ENCODE data around the gene OR56A5. TPM values are rescaled to one million over a fixed set of nuclear protein-coding genes. Genes with fewer than 3 reads are reported as not detected.

Gene OR56A5, protein sequence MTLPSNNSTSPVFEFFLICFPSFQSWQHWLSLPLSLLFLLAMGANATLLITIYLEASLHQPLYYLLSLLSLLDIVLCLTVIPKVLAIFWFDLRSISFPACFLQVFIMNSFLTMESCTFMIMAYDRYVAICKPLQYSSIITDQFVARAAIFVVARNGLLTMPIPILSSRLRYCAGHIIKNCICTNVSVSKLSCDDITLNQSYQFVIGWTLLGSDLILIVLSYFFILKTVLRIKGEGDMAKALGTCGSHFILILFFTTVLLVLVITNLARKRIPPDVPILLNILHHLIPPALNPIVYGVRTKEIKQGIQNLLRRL
- total RNA-seq = not detected
- not detected for polyA plus RNA-seq (2013, experiment 1 of 2)
- not detected for polyA plus RNA-seq (2013, experiment 2 of 2)
- long read RNA-seq, experiment 1 = 0 reads
- long read RNA-seq, experiment 2 = 0 reads
- long read RNA-seq, experiment 3 = 0 reads
- long read RNA-seq, experiment 4 = 0 reads

DNA sequence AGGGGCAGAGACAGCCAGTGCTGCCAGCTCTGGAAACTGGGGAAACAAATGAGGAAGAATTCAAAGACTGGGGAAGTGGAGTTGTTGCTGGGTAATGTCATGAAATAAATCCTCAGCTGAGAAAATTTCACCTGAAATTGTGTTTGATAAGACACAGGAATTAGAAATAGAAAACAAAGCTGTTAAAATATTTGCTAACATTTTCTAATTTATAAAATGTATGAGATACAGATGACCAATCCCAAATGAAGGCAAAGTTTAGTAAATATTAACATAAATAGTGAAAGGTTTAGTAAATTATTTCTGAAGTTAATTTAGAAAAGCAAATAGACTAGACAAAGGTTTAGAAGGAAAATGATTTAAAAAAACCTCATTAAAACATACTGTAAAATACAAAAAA lies at the start of gene OR56A5:
OR56A5 (minus strand) TSS at position 101 of the 400 bp plus-strand sequence; CDS start at position 101, 0 bp downstream.
- Mint-ChIP-seq H3K4me1 (no peaks in the 10 kb centered on the region), H3K27me3 (ENCODE audit: insufficient read depth) (peaks cover 8% of the 10 kb centered on the region), H3K9me3 (peaks cover 4% of the 10 kb centered on the region), H3K27ac (no peak within 1 kb of the TSS), H3K4me3 (no peak within 1 kb of the TSS), H3K36me3 (ENCODE audit: low read depth) (no peaks in the 10 kb centered on the region)
- Histone ChIP-seq H3K9ac (ENCODE audit: extremely low read depth, low read length, poor library complexity, severe bottlenecking) (no peak within 1 kb of the TSS), H3K4me1 (ENCODE audit: control insufficient read depth, insufficient read depth, low read length) (no peaks in the 10 kb centered on the region), H3K36me3 (ENCODE audit: control insufficient read depth, insufficient read depth, low read length) (no peaks in the 10 kb centered on the region), H3K9me3 (ENCODE audit: control insufficient read depth, low read length) (peaks cover 2% of the 10 kb centered on the region), H3K27ac (ENCODE audit: low read depth, low read length) (no peak within 1 kb of the TSS), H3K27me3 (ENCODE audit: control insufficient read depth, insufficient read depth, low read length, poor library complexity, severe bottlenecking) (no peaks in the 10 kb centered on the region), H3K4me3 (ENCODE audit: low read length) (no peak within 1 kb of the TSS)
- no peak for DNase-seq
- TF ChIP-seq, protein P1, sequence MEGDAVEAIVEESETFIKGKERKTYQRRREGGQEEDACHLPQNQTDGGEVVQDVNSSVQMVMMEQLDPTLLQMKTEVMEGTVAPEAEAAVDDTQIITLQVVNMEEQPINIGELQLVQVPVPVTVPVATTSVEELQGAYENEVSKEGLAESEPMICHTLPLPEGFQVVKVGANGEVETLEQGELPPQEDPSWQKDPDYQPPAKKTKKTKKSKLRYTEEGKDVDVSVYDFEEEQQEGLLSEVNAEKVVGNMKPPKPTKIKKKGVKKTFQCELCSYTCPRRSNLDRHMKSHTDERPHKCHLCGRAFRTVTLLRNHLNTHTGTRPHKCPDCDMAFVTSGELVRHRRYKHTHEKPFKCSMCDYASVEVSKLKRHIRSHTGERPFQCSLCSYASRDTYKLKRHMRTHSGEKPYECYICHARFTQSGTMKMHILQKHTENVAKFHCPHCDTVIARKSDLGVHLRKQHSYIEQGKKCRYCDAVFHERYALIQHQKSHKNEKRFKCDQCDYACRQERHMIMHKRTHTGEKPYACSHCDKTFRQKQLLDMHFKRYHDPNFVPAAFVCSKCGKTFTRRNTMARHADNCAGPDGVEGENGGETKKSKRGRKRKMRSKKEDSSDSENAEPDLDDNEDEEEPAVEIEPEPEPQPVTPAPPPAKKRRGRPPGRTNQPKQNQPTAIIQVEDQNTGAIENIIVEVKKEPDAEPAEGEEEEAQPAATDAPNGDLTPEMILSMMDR (conservative IDR thresholded peaks at IDR 0.05) = no peak

DNA sequence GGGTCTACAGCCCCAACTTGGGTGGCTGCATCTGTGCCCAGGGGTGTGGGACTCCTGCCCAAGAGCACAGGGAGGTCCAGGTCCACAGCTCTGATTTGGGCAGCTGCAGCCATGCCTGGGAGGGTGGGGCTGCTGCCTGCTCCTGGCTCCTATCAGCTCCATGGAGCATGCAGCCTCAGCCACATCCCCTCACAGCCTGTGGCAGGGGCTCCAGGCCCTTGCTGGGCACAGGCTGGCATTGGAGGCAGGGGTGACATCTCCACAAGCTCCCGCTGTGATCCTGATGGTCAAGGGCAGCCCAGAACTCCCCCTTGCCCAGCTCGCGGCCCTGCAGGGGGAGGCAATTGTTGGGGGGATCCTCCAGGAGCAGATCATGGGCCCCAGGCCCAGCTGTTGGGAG lies 44.7 kb upstream of the OR56A5 start:
- WGBS, 2 experiments (ENCODE audit: insufficient coverage in 1 of 2, insufficient read length in 1 of 2) = 99% methylated on average over 3 of the region's 3 CpGs; no CpG with 5 or more reads in 1 of the 2 experiments
- Histone ChIP-seq H3K4me1 (ENCODE audit: control insufficient read depth, insufficient read depth, low read length) (no peaks in the 10 kb centered on the region), H3K9me3 (ENCODE audit: control insufficient read depth, low read length) (peaks cover 13% of the 10 kb centered on the region), H3K27ac (ENCODE audit: low read depth, low read length) (no peak overlapping the region), H3K9ac (ENCODE audit: extremely low read depth, low read length, poor library complexity, severe bottlenecking) (no peak overlapping the region), H3K36me3 (ENCODE audit: control insufficient read depth, insufficient read depth, low read length) (no peaks in the 10 kb centered on the region), H3K27me3 (ENCODE audit: control insufficient read depth, insufficient read depth, low read length, poor library complexity, severe bottlenecking) (peaks cover 5% of the 10 kb centered on the region), H3K4me3 (ENCODE audit: low read length) (no peak overlapping the region)
- H3K36me3 Mint-ChIP-seq (ENCODE audit: low read depth) = no peaks in the 10 kb centered on the region
- TF ChIP-seq, protein P1 (conservative IDR thresholded peaks at IDR 0.05) = no peak
- peaks cover 8% of the 10 kb centered on the region for H3K27me3 Mint-ChIP-seq (ENCODE audit: insufficient read depth)
- H3K9me3 Mint-ChIP-seq = no peaks in the 10 kb centered on the region
- DNase-seq = no peak
- H3K27ac Mint-ChIP-seq = no peak overlapping the region
- H3K4me1 Mint-ChIP-seq = no peaks in the 10 kb centered on the region
- H3K4me3 Mint-ChIP-seq = no peak overlapping the region

DNA sequence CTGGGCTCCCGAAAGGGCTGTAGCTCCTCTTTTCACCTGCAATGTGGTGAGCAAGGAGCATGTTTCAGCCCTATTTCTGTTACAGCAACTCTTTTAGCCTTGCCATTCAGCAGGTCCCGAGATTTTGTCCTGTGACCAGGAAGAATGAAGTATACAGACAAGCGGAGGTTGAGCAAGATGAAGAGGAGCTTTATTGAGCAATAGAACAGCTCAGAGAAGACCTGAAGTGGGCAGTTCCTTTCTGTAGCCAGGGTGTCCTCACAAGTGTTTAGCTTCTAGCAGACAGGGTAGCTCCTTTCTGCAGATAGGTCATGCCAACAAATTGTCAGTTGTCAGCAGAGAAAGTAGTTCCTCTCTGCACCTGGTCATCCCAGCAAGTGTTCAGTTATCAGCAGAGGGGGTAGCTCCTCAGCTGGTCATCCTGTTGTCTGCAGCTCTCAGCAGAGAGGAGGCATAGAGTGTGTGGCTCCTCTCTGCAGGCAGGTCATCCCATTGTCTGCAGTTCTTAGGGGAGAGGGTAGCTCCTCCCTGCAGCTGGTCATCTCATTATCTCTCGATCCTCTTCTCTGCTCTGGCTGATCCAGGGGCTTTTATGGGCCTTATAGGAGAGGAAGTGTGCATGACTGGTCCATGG lies 43.9 kb upstream of the OR56A5 start:
- TF ChIP-seq, protein P1 (conservative IDR thresholded peaks at IDR 0.05) = no peak
- DNase-seq = no peak

More for the DNA sequence above, 43.9 kb upstream of the OR56A5 start:
- Mint-ChIP-seq H3K27me3 (ENCODE audit: insufficient read depth) (peaks cover 12% of the 10 kb centered on the region), H3K36me3 (ENCODE audit: low read depth) (no peaks in the 10 kb centered on the region), H3K9me3 (no peaks in the 10 kb centered on the region), H3K4me1 (no peaks in the 10 kb centered on the region), H3K27ac (no peak overlapping the region), H3K4me3 (no peak overlapping the region)
- Histone ChIP-seq H3K36me3 (ENCODE audit: control insufficient read depth, insufficient read depth, low read length) (no peaks in the 10 kb centered on the region), H3K4me1 (ENCODE audit: control insufficient read depth, insufficient read depth, low read length) (no peaks in the 10 kb centered on the region), H3K9ac (ENCODE audit: extremely low read depth, low read length, poor library complexity, severe bottlenecking) (no peak overlapping the region), H3K9me3 (ENCODE audit: control insufficient read depth, low read length) (peaks cover 11% of the 10 kb centered on the region), H3K4me3 (ENCODE audit: low read length) (no peak overlapping the region), H3K27ac (ENCODE audit: low read depth, low read length) (no peak overlapping the region), H3K27me3 (ENCODE audit: control insufficient read depth, insufficient read depth, low read length, poor library complexity, severe bottlenecking) (peaks cover 12% of the 10 kb centered on the region)
- WGBS, 2 experiments (ENCODE audit: insufficient coverage in 1 of 2, insufficient read length in 1 of 2) = 90 to 92% methylated on average over 4 of the region's 4 CpGs
